Left cardiac atrium (tissue), 4 donors: ENCODE measurements around the gene ARHGAP21. TPM values are rescaled to one million over a fixed set of nuclear protein-coding genes. Genes with fewer than 3 reads are reported as not detected.
A peak's percentile ranks its signal among the peaks of the same experiment; 100 is the strongest.
"Not testable (repeated sequence)": the region's sequence is repeated elsewhere in the genome, so short reads cannot be mapped to it uniquely, and the experiment has no call there.

Experiments
- ATAC-seq, 2 donors: fragments of 200-7000 bp; cut with Tn5 transposase; one replicate each; pipeline ENCODE4 v1.9.1; 2020; ENCODE audit warnings: mild to moderate bottlenecking in 2 of 2, moderate library complexity in 2 of 2
- DNase-seq: peaks from one replicate; pipeline ENCODE4 v3.0.0-alpha.2; 2020
- intact Hi-C, 2 donors: fragments of 100-400 bp; cut with DNase I; formaldehyde crosslinking; loops; one replicate each; pipeline versions ENCODE4 v1.14.1 to v1.15.1; 2022 to 2023
- total RNA-seq, 2 donors: library from RNA; stranded (reverse); fragmentation: NEBNext Ultra II Directional; extraction: Animal tissue kit (Norgen Biotek cat#: 25700); gene quantifications; one replicate each; pipeline ENCODE4 v1.2.1, GENCODE V29; 2021
- donor health status: DM: no; HTN: yes; CAD: no.
- donor health status: DM: no; HTN: yes; CAD: no; lungs with severe emphysema.
- donor health status: DM: yes; HTN: yes; CAD: no.
- donor health status: Dilated cardiomyopathy.

The ARHGAP21 gene
- total RNA-seq, 2 donors from 2014 or later: 44.7 to 57.9 TPM

GRCh38 chr10:24698270-24698669 is 25.4 kb downstream of the ARHGAP21 start:
- no peak for DNase-seq
- intact Hi-C loops: no loop called here
- ATAC-seq: no peak

DNA sequence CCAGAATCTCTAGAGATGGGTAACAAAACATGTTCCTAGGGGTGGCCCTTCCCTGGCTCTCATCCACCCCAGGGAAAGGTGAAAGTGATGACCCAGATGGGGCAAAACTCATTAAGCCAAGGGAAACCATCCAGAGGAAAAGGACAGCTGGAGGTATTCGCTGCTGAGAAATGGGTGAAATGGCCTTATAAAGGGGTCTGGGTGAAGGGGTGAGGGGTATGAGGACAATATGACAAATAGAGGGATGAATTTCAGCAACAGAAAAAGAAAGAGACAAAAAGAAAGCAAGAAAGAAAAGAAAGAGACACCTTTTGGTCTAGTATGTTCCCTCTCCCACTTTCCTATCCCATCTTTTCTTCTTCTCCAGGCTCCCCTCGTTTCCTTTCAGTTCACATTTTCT is 26.6 kb downstream of the ARHGAP21 start:
- DNase-seq (no peak), ATAC-seq (no peak)
- intact Hi-C loops: no loop called here

DNA sequence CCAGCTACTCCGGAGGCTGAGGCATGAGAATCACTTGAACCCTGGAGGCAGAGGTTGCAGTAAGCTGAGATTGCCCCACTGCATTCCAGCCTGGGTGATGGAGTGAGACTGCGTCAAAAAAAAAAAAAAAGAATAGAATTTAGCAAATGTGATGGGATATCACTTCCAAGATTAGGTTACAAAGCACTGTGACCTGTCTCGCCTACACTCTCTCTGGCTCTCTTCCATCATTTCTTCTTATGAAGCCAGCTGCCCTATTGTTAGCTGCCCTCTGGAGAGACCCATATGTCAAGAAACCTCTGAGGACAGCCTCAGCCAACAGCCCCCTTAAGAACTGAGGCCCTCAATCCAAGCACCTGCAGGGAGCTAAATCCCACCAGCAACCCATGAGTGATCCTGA is 28.2 kb downstream of the ARHGAP21 start:
- peak; percentile 54 to 65 for ATAC-seq
- intact Hi-C loops: no loop called here
- no peak for DNase-seq

- DNase-seq (no peak), ATAC-seq (no peak)
- intact Hi-C loops: no loop called here
Observed at GRCh38 chr10:24694086-24694485, 29.6 kb downstream of the ARHGAP21 start.

DNA sequence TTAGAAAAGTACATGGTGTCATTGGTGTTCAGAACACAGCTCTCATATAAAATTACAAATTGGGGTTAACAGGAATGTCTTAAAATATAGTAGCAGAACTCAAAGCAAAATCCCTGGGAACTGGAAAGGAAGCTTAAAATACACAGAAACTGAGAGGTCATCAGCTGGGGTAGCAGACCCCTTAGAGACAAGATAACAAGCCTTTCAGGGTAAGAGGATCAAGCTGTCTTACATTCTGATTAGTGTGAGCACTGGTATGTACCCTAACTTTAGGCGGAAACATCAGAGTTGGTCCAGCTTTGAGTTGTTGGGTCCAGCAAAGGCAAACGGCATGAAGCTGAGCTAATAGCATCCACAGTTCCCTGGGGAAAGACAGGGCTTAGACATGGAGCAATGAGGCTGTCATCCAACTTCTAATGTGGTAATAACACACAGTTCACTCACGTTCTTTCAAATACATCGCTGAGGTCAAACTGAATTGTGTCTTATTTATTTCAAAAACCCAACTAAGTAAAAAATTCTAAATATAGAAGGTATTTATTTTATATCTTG is 32.6 kb downstream of the ARHGAP21 start:
- intact Hi-C loops: no loop called here
- DNase-seq (no peak), ATAC-seq (peak; percentile 49 to 86)

- DNase-seq: no peak
- peak in 1 of 2 donors; percentile 83 for ATAC-seq
- intact Hi-C loops: no loop called here
Observed at GRCh38 chr10:24685958-24686540, 37.6 kb downstream of the ARHGAP21 start.

GRCh38 chr10:24683554-24683953 is 40.1 kb downstream of the ARHGAP21 start:
- DNase-seq: no peak
- intact Hi-C loops: no loop called here
- no peak for ATAC-seq

DNA sequence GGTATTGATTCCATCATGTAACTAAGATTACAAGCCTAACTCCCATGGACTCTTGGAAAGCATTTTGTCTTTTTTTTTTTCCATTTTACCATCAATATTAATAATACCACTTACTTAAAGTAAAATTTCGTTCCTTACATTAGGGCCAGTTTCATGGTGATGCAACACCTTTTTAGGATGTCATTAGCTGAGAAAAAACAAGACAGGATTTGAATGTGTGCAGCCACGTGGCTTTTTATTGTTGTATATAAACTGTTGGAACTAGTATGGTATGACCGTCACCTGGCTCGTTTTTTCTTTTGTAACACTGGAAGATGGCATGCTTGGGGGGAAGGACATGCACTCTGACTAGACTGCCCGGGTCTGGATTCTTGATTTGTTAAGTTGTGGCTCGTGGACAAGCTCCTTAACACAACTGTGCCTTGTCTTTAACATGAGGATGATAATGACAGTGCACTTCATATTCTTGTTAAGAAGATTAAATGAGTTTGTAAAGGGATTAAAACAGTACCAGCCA is 42.1 kb downstream of the ARHGAP21 start:
- no peak for ATAC-seq
- intact Hi-C loops: no loop called here
- DNase-seq: no peak

- intact Hi-C loops: no loop called here
- peak; percentile 34 to 36 for ATAC-seq
- DNase-seq: no peak
Observed at GRCh38 chr10:24680647-24681524, 42.8 kb downstream of the ARHGAP21 start.

- DNase-seq (no peak), ATAC-seq (no peak)
- intact Hi-C loops: no loop called here
Observed at GRCh38 chr10:24678757-24679156, 44.9 kb downstream of the ARHGAP21 start.

- intact Hi-C loops: no loop called here
- no peak for ATAC-seq
- no peak for DNase-seq
Observed at GRCh38 chr10:24674892-24675632, 48.6 kb downstream of the ARHGAP21 start.

DNA sequence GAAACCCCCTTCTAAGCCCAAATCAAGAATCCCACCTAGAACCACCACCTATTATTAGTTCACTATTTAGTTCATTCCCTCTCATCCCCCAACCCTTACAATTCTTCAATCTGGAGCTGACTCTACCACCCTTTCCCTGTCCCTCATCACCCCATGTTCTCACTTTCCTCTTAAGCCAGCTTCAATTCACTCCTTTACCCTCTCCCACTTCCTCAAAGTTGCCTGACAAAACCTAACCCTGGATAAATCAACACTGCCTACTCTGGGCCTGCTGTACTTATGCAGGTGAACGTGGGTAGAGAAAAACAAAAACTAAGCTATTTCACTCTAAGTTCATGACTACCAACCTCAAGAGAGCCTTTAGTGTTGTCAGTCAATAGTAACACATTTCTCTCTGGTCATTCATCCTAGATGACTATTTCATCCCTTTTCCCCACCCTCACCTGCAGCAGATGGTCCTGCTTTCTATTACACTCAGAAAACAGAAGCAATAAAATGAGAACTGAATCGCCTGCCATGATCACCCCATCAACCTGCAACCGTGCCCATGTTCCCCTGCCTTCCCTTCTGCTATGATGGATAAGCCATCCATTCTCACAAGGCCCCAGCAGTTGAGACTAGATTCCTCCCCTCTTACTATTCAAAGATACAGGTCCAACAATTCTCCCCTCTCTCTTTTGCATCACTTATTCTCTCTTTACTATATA is 52.6 kb downstream of the ARHGAP21 start:
- intact Hi-C loops: no loop called here
- DNase-seq: no peak
- ATAC-seq: no peak

GRCh38 chr10:24669285-24669852 is 54.3 kb downstream of the ARHGAP21 start:
- DNase-seq: no peak
- intact Hi-C loops: no loop called here

GRCh38 chr10:24668247-24668646 is 55.4 kb downstream of the ARHGAP21 start:
- intact Hi-C loops: no loop called here
- no peak for DNase-seq
- no peak for ATAC-seq

More at GRCh38 chr10:24669285-24669852, 54.3 kb downstream of the ARHGAP21 start:
- no peak for ATAC-seq

DNA sequence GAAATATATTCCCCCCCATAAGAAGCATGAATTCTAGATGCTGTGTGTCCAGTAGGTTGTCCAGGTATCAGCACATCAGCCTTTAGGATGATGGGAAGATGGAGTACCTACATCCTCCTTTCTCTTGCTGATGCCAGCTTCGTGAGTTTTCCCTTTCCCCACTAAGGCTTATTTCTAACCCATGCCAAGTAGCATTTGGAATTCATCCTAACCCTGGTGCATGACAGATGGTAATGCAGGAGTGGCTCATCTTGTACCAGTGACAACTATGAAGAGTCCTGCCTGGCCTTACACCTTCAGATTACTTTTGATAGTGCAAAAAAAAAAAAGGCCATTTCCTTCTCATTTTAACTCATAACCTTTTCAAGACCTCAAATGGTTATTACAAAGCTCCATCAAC is 58.7 kb downstream of the ARHGAP21 start:
- intact Hi-C loops: no loop called here
- DNase-seq (no peak), ATAC-seq (peak in 1 of 2 donors; percentile 30)

GRCh38 chr10:24661376-24661775 is 62.3 kb downstream of the ARHGAP21 start:
- ATAC-seq: no peak
- no peak for DNase-seq
- intact Hi-C loops: no loop called here

DNA sequence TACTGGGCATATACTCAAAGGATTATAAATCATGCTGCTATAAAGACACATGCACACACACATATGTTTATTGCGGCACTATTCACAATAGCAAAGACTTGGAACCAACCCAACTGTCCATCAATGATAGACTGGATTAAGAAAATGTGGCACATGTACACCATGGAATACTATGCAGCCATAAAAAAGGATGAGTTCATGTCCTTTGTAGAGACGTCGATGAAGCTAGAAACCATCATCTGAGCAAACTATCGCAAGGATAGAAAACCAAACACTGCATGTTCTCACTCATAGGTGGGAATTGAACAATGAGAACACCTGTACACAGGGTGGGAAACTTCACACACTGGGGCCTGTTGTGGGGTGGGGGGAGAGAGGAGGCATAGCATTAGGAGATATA is 65.4 kb downstream of the ARHGAP21 start:
- ATAC-seq, intact Hi-C loops: not testable (repeated sequence)

DNA sequence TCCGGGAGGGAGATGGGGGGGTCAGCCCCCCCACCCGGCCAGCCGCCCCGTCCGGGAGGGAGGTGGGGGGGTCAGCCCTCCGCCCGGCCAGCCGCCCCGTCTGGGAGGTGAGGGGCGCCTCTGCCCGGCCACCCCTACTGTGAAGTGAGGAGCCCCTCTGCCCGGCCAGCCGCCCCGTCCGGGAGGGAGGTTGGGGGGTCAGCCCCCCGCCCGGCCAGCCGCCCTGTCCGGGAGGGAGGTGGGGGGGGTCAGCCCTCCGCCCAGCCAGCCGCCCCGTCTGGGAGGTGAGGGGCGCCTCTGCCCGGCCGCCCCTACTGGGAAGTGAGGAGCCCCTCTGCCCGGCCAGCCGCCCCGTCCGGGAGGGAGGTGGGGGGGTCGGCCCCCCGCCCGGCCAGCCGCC is 67.4 kb downstream of the ARHGAP21 start:
- DNase-seq, ATAC-seq, intact Hi-C loops: not testable (repeated sequence)

More for the DNA sequence above, 65.4 kb downstream of the ARHGAP21 start:
- DNase-seq: not testable (repeated sequence)
